GM13977 (cell line): ENCODE results near the gene TRIM25.

Source experiments
- DNase-seq: peaks from one replicate; pipeline ENCODE4 v3.0.0; 2012; ENCODE audit warnings: low spot score
- in situ Hi-C: fragments of 300-500 bp; cut with MboI; formaldehyde crosslinking; loops from one replicate; pipeline ENCODE4 v1.12.0; 2022; ENCODE audit warnings: low sequenced_read_pairs, low pct_unique_long_range_greater_than_20kb, mixed read lengths, inconsistent platforms; ENCODE audit not compliant: unreplicated experiment
- TF ChIP-seq, protein P1 (sequence below): IDR thresholded peaks from 2 replicates; pipeline ENCODE4 v1.5.1; 2012; ENCODE audit warnings: mild to moderate bottlenecking, control low read depth; ENCODE audit not compliant: insufficient read depth; ENCODE audit errors: extremely low read depth, missing control alignments

TRIM25 gene

DNA sequence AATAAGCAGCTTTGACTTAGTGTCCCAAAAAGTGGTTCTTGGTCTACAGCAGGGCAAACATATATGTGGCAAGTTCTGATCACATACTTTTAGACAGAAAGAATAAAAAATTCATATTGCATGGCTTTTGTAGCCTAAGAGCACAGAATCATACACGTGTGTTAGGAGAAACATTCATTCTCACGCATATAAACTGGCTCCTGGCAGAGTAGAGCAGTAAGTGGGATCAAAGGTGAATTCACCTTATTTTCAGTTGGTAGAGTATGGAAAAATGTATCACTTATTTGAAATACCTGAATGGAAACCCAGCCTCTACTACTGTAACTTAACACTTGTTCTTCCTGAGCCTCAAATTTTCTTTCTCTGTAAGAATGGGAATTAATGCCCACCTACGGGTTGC is 45.1 kb downstream of the TRIM25 start:
- in situ Hi-C loops: no loop called here
- TF ChIP-seq, protein P1, sequence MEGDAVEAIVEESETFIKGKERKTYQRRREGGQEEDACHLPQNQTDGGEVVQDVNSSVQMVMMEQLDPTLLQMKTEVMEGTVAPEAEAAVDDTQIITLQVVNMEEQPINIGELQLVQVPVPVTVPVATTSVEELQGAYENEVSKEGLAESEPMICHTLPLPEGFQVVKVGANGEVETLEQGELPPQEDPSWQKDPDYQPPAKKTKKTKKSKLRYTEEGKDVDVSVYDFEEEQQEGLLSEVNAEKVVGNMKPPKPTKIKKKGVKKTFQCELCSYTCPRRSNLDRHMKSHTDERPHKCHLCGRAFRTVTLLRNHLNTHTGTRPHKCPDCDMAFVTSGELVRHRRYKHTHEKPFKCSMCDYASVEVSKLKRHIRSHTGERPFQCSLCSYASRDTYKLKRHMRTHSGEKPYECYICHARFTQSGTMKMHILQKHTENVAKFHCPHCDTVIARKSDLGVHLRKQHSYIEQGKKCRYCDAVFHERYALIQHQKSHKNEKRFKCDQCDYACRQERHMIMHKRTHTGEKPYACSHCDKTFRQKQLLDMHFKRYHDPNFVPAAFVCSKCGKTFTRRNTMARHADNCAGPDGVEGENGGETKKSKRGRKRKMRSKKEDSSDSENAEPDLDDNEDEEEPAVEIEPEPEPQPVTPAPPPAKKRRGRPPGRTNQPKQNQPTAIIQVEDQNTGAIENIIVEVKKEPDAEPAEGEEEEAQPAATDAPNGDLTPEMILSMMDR: no peak
- DNase-seq: no peak

DNA sequence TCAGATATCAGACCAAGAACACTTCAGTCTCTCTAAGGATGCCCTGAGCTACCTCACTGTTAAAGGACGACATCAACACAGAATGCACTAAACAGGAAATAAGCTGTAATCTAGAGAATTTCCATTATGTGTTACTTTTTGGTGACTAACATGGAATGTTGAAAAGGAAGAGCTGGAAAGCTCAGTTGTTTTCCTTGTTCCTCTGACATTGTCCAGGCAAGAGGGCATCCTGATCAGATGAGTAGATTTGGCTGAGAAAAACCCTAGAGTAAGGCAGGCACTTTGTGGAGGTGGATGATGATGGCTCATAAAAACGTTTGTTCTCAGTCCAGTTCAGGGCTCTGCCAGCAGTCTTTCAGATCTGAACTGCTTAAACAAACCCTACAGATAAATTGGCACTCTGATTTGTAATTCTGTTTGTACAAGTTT is 45.9 kb downstream of the TRIM25 start:
- in situ Hi-C loops: no loop called here
- DNase-seq: no peak
- TF ChIP-seq, protein P1: no peak

DNA sequence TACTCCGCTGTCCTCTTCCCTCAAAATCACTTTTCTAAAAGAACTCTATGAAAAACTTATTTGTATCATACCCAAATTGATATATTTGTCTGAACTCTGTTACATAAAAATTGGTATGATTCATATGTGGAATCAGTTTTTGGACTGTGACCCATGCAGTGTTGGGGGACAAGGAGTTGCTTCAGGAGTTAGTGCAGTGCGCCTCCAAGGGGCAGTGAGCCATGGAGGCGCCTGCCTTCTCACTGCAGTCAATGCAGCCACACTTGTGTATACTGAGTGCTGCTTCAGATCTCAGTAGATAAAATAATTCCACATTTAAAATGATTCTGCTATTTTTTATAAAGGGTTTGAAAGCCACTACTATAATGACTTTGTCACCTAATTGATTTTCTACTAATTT is 47.4 kb downstream of the TRIM25 start:
- no peak for DNase-seq
- in situ Hi-C loops: no loop called here
- TF ChIP-seq, protein P1: peak; percentile 30

DNA sequence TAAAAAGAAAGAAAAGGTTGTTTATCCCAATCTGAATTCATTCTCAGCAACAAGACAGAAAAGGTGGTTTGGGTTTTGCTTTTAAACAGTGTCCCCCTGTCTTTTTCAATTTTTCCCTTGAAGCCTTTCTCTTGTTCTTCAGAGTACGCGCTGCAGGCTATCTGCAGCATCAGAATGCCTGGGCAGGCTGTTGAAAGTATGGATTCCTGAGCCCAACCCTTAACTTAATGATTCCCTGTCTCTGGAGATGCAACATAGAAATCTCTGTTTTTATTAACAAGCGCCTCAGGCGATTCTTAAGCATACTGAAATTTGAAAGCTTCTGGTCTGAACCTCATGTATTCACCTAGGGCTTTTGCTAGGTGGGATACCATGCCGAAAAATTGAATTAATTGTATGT is 47.8 kb downstream of the TRIM25 start:
- in situ Hi-C loops: no loop called here

DNA sequence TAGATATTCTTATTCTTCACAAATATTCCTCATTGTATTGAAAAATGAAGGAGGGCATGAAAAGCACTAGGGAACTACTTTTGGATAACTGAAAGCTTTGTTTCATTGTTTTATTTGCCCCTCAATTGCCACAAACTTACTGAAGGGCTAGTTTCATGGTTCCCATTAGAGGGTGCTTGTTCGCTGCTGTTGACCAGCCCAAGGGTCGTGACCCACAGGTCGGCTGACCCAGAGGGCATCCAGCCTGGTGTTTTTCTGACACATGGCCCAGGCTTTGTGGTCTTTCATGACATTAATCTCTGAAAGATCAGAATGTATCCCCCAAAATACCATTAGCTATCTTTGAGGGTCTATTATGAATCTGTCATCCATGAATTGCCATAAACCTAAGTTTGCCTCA is 49.9 kb downstream of the TRIM25 start:
- DNase-seq: no peak

More for the DNA sequence above, 47.8 kb downstream of the TRIM25 start:
- no peak for DNase-seq
- TF ChIP-seq, protein P1: no peak

DNA sequence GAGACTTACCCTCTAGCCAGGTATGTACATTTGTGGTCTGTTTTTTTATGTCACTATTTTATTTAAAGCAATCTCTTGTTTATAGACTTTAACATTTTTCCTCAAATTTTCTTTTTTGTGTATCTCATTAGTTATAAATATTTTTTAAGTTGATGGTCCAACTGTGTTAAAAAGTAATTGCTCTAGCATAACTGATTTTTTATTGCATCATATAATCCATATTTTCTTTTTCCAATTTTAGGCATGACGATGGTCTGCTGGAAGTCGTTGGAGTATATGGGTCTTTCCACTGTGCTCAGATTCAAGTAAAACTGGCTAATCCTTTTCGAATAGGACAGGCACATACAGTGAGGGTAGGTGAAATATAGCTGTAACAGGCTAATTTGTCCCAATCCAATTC is 52.0 kb downstream of the TRIM25 start:
- in situ Hi-C loops: no loop called here
- DNase-seq: no peak
- TF ChIP-seq, protein P1: no peak

More for the DNA sequence above, 49.9 kb downstream of the TRIM25 start:
- in situ Hi-C loops: no loop called here
- TF ChIP-seq, protein P1: no peak

DNA sequence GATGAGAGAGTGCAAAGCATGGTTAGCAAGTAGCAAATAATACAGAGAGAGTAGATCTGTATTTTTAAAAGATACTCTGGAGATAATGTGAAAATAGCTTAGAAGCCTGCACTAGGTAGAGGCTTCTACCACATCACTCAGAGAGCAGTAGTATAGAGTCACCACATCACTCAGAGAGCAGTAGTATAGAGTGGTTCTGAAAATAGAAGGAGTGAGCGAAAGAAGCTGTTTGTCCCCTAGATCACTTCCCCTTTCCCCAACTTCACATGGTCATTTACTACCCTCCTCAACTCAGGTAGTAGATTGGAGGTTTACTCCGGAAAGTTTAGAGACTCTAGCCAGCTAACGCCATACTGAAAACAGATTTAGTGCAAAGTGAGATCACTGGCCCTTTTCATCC is 62.8 kb downstream of the TRIM25 start:
- DNase-seq: no peak
- in situ Hi-C loops: no loop called here
- TF ChIP-seq, protein P1: no peak
